A549 (cell line): Measurements from ENCODE around the gene TSHZ2. TPM values are rescaled to one million over a fixed set of nuclear protein-coding genes. Genes with fewer than 3 reads are reported as not detected.

Source experiments
- ATAC-seq, 2 experiments: fragments of 200-7000 bp in 1 of 2; fragments of >200 bp in 1 of 2; cut with Nextera tagmentation in 1 of 2; cut with Tn5 transposase in 1 of 2; 3 replicates each; pipeline versions ENCODE4 v1.8.0 to v1.9.1; 2018 to 2020; ENCODE audit warnings: mild to moderate bottlenecking in 1 of 2, moderate library complexity in 1 of 2
- CTCF ChIA-PET: fragments of 300-600 bp; sonication (Branson Sonifier 250); formaldehyde crosslinking; extraction: SDS; loops from one replicate; lab custom pipeline; 2021; ENCODE audit warnings: antibody characterized with exemption, inconsistent platforms; lab: Yijun Ruan, JAX
- POLR2A ChIA-PET: fragments of 350-600 bp; formaldehyde crosslinking; extraction: SDS; loops from one replicate; lab custom pipeline; 2021; ENCODE audit warnings: antibody characterized with exemption, inconsistent platforms; lab: Yijun Ruan, JAX
- DNase-seq, 2 experiments: peaks; one replicate each; pipeline versions ENCODE4 v3.0.0 to v3.0.0-alpha.2; 2011 to 2016; ENCODE audit warnings: low read depth in 1 of 2, low spot score in 1 of 2
- FAIRE-seq: peaks from 2 replicates; lab custom pipeline; 2011; peaks lifted over from hg19 to GRCh38; lab: Jason Lieb, UNC
- H3K27ac ChIP-seq, 2 experiments: fragments of >200 bp; sonication (Bioruptor Twin); formaldehyde crosslinking; 3 replicates each; pipeline ENCODE4 v1.5.1; 2016 to 2017
- H3K4me1 ChIP-seq: fragments of >200 bp; sonication (Bioruptor Twin); formaldehyde crosslinking; 3 replicates; pipeline ENCODE4 v1.6.1; 2016
- H3K4me2 ChIP-seq: fragments of >200 bp; sonication (Bioruptor Twin); formaldehyde crosslinking; 3 replicates; pipeline ENCODE4 v1.6.1; 2016
- H3K4me3 ChIP-seq: fragments of >200 bp; sonication (Bioruptor Twin); formaldehyde crosslinking; 3 replicates; pipeline ENCODE4 v1.5.1; 2016
- H3K9me3 ChIP-seq: fragments of >200 bp; sonication (Bioruptor Twin); formaldehyde crosslinking; 3 replicates; pipeline ENCODE4 v1.6.1; 2016
- CBX8 ChIP-seq: fragments of 200-600 bp; sonication (generic); IDR thresholded peaks from 2 replicates; pipeline ENCODE4 v1.6.1; 2016
- EHMT2 ChIP-seq: fragments of 200-600 bp; sonication (generic); IDR thresholded peaks from 2 replicates; pipeline ENCODE4 v1.6.1; 2016; ENCODE audit warnings: antibody characterized with exemption, low read depth, mild to moderate bottlenecking, moderate library complexity
- ESRRA ChIP-seq: fragments of 150-350 bp; IDR thresholded peaks from 2 replicates; pipeline ENCODE4 v1.6.1; 2014; ENCODE audit warnings: mild to moderate bottlenecking, low read length, borderline replicate concordance
- FOSB ChIP-seq: fragments of 250-450 bp; sonication (Bioruptor Pico); IDR thresholded peaks from 2 replicates; pipeline ENCODE4 v1.5.0; 2020; ENCODE audit warnings: mild to moderate bottlenecking, moderate library complexity
- HDAC2 ChIP-seq: fragments of 200-600 bp; sonication (generic); IDR thresholded peaks from 2 replicates; pipeline ENCODE4 v1.6.1; 2016
- HOXA7 ChIP-seq: fragments of 250-450 bp; sonication (Bioruptor Pico); IDR thresholded peaks from 2 replicates; pipeline ENCODE4 v1.5.0; 2020; ENCODE audit warnings: mild to moderate bottlenecking, moderate library complexity
- HOXB5 ChIP-seq: fragments of 250-450 bp; sonication (Bioruptor Pico); IDR thresholded peaks from 2 replicates; pipeline ENCODE4 v1.5.0; 2020; ENCODE audit warnings: mild to moderate bottlenecking, moderate library complexity
- JUNB ChIP-seq: fragments of >200 bp; sonication (Bioruptor Twin); formaldehyde crosslinking; IDR thresholded peaks from 2 replicates; pipeline ENCODE4 v1.6.1; 2016
- MAFK ChIP-seq: fragments of 450-650 bp; IDR thresholded peaks from 2 replicates; pipeline ENCODE4 v1.6.1; 2014; ENCODE audit not compliant: partially characterized antibody
- NR3C1 ChIP-seq: fragments of >200 bp; sonication (Bioruptor Twin); formaldehyde crosslinking; IDR thresholded peaks from 3 replicates; pipeline ENCODE4 v1.6.1; 2017
- POLR2AphosphoS2 ChIP-seq: conservative IDR thresholded peaks from 2 replicates; pipeline ENCODE4 v1.6.1; 2012; ENCODE audit warnings: low read length, improper control_type of control experiment, inconsistent platforms
- RAD21 ChIP-seq, 2 experiments: fragments of >200 bp in 1 of 2; sonication (Bioruptor Twin) in 1 of 2; formaldehyde crosslinking in 1 of 2; IDR thresholded peaks in 1 of 2; conservative IDR thresholded peaks in 1 of 2; 2 replicates in 1 of 2; 3 replicates in 1 of 2; pipeline ENCODE4 v1.6.1; 2012 to 2018; ENCODE audit warnings: inconsistent platforms in 1 of 2
- SREBF2 ChIP-seq: fragments of 450-650 bp; IDR thresholded peaks from 2 replicates; pipeline ENCODE4 v1.6.1; 2014; ENCODE audit warnings: mild to moderate bottlenecking, moderate library complexity
- ZNF302 ChIP-seq: fragments of 250-450 bp; sonication (Bioruptor Pico); IDR thresholded peaks from 2 replicates; pipeline ENCODE4 v1.9.0; 2021; ENCODE audit warnings: inconsistent platforms, mild to moderate bottlenecking, moderate library complexity
- ZSCAN20 ChIP-seq: fragments of 250-450 bp; sonication (Bioruptor Pico); IDR thresholded peaks from 2 replicates; pipeline ENCODE4 v1.8.0; 2022; ENCODE audit warnings: mild to moderate bottlenecking, moderate library complexity
- WGBS: methylation state at CpG from one replicate; pipeline ENCODE4 v1.1.6; 2017; ENCODE audit errors: missing lambda C conversion rate; 5-methylcytosine and 5-hydroxymethylcytosine counted together
- polyA plus RNA-seq, 4 experiments: library from polyadenylated mRNA; depleted of rRNA in 3 of 4; stranded (reverse); fragments of >200 nt; fragmentation: RNase III in 1 of 4; extraction: RNeasy Plus Mini Kit Qiagen cat#74134 plus additional on column Dnase treatment in 1 of 4; gene quantifications; 2 replicates in 3 of 4; 3 replicates in 1 of 4; pipeline ENCODE4 v1.2.3, GENCODE V29; 2011 to 2017
- TF ChIP-seq, protein P1 (sequence below): fragments of 200-600 bp; sonication (generic); IDR thresholded peaks from 2 replicates; pipeline ENCODE4 v1.6.1; 2016; ENCODE audit warnings: antibody characterized with exemption, mild to moderate bottlenecking, moderate library complexity
- TF ChIP-seq, protein P2 (sequence below): fragments of 250-450 bp; sonication (Bioruptor Pico); IDR thresholded peaks from 2 replicates; pipeline ENCODE4 v1.5.0; 2020; ENCODE audit warnings: low read depth, mild to moderate bottlenecking, moderate library complexity
- TF ChIP-seq, protein P3 (sequence below): fragments of >200 bp; sonication (Bioruptor Twin); formaldehyde crosslinking; IDR thresholded peaks from 3 replicates; pipeline ENCODE4 v1.5.1; 2016
- TF ChIP-seq, protein P4 (sequence below): fragments of 250-450 bp; sonication (Bioruptor Pico); IDR thresholded peaks from 2 replicates; pipeline ENCODE4 v1.5.0; 2021; ENCODE audit warnings: mild to moderate bottlenecking, moderate library complexity, borderline replicate concordance

The TSHZ2 gene
- polyA plus RNA-seq, 2 of the 4 experiments (the other 2 are of a cell fraction): not detected

DNA sequence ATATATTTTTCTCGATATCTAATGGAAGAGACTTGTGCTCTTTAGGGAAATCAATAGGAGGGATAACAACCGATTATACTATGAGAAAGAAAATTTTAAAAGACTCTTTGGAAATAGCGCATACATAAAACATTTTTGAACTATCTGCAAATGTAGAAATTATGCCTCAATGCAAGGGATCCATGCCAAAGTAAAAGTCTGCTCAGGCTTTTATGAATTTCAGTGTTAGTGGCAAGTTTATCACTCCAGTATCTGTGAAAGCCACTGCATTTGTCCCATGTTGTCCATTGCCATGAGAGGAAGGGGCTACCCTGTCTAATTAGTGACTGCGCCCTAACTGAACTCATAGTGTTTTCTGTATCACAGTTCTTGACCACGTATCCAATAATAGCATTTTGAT, 81.4 kb downstream of the TSHZ2 start:
- Histone ChIP-seq H3K4me2 (no peak overlapping the region), H3K9me3 (no peaks in the 10 kb centered on the region), H3K4me1 (no peaks in the 10 kb centered on the region), H3K4me3 (no peak overlapping the region), H3K27ac (no peak overlapping the region)
- POLR2A ChIA-PET: no interaction called here
- CTCF ChIA-PET: interaction anchor here (0.8 kb wide), 1 partner anchor 8 kb away, joined by 3 read pairs; no protein-coding TSS in a partner anchor
- no peak for DNase-seq
- 30% methylated on average over 5 of the region's 5 CpGs for WGBS
- FAIRE-seq: no peak
- no peak for ATAC-seq
- TF ChIP-seq NR3C1 (no peak), HOXB5 (CRISPR knock-in tag) (no peak), JUNB (no peak), SREBF2 (no peak), HOXA7 (CRISPR knock-in tag) (no peak), RAD21 (conservative IDR thresholded peaks at IDR 0.05 in 1 of 2, IDR thresholded peaks at IDR 0.05 in 1 of 2) (no peak), CBX8 (no peak)
- TF ChIP-seq, protein P1, sequence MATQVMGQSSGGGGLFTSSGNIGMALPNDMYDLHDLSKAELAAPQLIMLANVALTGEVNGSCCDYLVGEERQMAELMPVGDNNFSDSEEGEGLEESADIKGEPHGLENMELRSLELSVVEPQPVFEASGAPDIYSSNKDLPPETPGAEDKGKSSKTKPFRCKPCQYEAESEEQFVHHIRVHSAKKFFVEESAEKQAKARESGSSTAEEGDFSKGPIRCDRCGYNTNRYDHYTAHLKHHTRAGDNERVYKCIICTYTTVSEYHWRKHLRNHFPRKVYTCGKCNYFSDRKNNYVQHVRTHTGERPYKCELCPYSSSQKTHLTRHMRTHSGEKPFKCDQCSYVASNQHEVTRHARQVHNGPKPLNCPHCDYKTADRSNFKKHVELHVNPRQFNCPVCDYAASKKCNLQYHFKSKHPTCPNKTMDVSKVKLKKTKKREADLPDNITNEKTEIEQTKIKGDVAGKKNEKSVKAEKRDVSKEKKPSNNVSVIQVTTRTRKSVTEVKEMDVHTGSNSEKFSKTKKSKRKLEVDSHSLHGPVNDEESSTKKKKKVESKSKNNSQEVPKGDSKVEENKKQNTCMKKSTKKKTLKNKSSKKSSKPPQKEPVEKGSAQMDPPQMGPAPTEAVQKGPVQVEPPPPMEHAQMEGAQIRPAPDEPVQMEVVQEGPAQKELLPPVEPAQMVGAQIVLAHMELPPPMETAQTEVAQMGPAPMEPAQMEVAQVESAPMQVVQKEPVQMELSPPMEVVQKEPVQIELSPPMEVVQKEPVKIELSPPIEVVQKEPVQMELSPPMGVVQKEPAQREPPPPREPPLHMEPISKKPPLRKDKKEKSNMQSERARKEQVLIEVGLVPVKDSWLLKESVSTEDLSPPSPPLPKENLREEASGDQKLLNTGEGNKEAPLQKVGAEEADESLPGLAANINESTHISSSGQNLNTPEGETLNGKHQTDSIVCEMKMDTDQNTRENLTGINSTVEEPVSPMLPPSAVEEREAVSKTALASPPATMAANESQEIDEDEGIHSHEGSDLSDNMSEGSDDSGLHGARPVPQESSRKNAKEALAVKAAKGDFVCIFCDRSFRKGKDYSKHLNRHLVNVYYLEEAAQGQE: no peak
- TF ChIP-seq, protein P2, sequence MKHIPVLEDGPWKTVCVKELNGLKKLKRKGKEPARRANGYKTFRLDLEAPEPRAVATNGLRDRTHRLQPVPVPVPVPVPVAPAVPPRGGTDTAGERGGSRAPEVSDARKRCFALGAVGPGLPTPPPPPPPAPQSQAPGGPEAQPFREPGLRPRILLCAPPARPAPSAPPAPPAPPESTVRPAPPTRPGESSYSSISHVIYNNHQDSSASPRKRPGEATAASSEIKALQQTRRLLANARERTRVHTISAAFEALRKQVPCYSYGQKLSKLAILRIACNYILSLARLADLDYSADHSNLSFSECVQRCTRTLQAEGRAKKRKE (CRISPR knock-in tag): no peak

DNA sequence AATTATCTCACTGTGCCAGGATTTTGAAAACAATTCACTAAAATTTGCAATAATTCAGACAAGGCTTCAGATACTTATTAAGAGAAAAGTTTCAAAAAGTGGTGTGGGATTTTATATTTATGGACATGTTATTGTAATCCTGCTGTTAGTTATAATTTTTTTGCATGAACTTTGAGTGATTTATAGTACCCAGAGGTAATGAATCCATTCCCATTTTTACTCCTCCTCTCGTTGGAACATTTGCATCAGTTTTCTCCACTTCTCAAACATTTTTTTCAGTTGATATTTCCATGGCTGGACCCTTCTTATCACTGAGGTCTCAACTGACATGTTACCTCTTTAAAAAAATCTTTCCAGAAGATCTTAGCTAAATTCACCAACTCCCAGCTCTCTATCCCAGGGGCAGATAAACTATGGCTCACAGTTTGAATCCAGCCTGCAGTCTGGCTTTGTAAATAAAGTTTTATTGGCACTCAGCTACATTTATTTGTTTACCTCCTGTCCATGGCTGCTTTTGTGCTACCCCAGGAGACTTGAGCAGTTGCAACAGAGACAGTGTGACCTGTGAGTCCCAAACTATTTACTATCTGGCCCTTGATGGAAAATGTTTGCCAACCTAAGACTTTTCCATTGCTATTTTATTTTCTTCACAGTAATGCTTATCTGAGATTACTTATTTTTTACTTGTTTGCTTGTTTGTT, 83.4 kb downstream of the TSHZ2 start:
- CTCF ChIA-PET: no interaction called here
- Histone ChIP-seq H3K9me3 (no peaks in the 10 kb centered on the region), H3K4me3 (no peak overlapping the region), H3K27ac (no peak overlapping the region), H3K4me1 (no peaks in the 10 kb centered on the region), H3K4me2 (no peak overlapping the region)
- DNase-seq: no peak
- 0% methylated on average over 1 of the region's 1 CpG for WGBS
- POLR2A ChIA-PET: no interaction called here
- no peak for ATAC-seq
- FAIRE-seq: no peak
- no peak for TF ChIP-seq RAD21 (conservative IDR thresholded peaks at IDR 0.05 in 1 of 2, IDR thresholded peaks at IDR 0.05 in 1 of 2)
- no peak for TF ChIP-seq ESRRA
- TF ChIP-seq HDAC2: no peak
- TF ChIP-seq CBX8: no peak

DNA sequence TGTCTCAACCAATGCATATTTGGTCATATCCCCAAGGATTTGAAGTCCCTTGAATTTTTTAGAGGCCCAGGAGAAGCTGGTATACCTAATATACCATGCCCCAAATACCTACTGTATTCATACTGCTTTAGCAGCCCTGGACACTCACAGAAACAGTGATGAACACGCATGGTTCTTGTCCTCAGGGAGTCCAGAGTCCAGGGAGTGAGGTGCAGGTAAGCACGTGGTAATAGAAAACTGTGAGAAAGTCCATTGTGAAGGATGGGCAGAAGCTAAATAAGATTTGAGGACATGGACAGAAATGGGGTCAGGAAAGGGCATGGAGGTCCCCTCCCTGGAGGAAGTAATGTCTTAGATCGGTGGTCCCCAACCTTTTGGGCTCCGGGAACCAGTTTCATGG, 85.4 kb downstream of the TSHZ2 start:
- TF ChIP-seq, protein P3, sequence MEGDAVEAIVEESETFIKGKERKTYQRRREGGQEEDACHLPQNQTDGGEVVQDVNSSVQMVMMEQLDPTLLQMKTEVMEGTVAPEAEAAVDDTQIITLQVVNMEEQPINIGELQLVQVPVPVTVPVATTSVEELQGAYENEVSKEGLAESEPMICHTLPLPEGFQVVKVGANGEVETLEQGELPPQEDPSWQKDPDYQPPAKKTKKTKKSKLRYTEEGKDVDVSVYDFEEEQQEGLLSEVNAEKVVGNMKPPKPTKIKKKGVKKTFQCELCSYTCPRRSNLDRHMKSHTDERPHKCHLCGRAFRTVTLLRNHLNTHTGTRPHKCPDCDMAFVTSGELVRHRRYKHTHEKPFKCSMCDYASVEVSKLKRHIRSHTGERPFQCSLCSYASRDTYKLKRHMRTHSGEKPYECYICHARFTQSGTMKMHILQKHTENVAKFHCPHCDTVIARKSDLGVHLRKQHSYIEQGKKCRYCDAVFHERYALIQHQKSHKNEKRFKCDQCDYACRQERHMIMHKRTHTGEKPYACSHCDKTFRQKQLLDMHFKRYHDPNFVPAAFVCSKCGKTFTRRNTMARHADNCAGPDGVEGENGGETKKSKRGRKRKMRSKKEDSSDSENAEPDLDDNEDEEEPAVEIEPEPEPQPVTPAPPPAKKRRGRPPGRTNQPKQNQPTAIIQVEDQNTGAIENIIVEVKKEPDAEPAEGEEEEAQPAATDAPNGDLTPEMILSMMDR: no peak
- TF ChIP-seq, protein P2 (CRISPR knock-in tag): no peak
- TF ChIP-seq EHMT2 (no peak), ZSCAN20 (no peak), ZNF302 (CRISPR knock-in tag) (no peak), MAFK (no peak), POLR2AphosphoS2 (no peak), FOSB (no peak)
- TF ChIP-seq, protein P4, sequence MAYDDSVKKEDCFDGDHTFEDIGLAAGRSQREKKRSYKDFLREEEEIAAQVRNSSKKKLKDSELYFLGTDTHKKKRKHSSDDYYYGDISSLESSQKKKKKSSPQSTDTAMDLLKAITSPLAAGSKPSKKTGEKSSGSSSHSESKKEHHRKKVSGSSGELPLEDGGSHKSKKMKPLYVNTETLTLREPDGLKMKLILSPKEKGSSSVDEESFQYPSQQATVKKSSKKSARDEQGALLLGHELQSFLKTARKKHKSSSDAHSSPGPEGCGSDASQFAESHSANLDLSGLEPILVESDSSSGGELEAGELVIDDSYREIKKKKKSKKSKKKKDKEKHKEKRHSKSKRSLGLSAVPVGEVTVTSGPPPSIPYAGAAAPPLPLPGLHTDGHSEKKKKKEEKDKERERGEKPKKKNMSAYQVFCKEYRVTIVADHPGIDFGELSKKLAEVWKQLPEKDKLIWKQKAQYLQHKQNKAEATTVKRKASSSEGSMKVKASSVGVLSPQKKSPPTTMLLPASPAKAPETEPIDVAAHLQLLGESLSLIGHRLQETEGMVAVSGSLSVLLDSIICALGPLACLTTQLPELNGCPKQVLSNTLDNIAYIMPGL (CRISPR knock-in tag): no peak
- 18% methylated on average over 4 of the region's 4 CpGs for WGBS
- H3K27ac ChIP-seq: no peak overlapping the region
- no peaks in the 10 kb centered on the region for H3K4me1 ChIP-seq
- POLR2A ChIA-PET: no interaction called here
- H3K4me2 ChIP-seq: no peak overlapping the region
- no peaks in the 10 kb centered on the region for H3K9me3 ChIP-seq
- FAIRE-seq (no peak), DNase-seq (no peak), ATAC-seq (no peak)
- CTCF ChIA-PET: no interaction called here
- no peak overlapping the region for H3K4me3 ChIP-seq
